ENCODE measurements around the gene NF1.
"Not testable (repeated sequence)": the region's sequence is repeated elsewhere in the genome, so short reads cannot be mapped to it uniquely, and the experiment has no call there.

Gene NF1

GRCh38 chr17:31094600-31095235 lies at the start of gene NF1:
TSS of gene NF1 (plus strand) at chr17:31094977. CDS start at chr17:31095310, 333 bp downstream.
- DNase-seq, result peak; percentile 96

GRCh38 chr17:31046856-31047425 lies 47.8 kb upstream of the NF1 start:
- not testable (repeated sequence) for DNase-seq

- DNase-seq, result no peak
These were observed 46.6 kb upstream of the NF1 start for GRCh38 chr17:31048142-31048541.

GRCh38 chr17:31048780-31049179 lies 46.0 kb upstream of the NF1 start:
- DNase-seq, result no peak

- DNase-seq, result no peak
These were observed 43.8 kb upstream of the NF1 start for GRCh38 chr17:31050948-31051347.

- DNase-seq, result peak; percentile 15
These were observed 43.3 kb upstream of the NF1 start for GRCh38 chr17:31051506-31051905.

- DNase-seq, result peak; percentile 97
These were observed 42.4 kb upstream of the NF1 start for GRCh38 chr17:31052187-31052889.

- no peak for DNase-seq
These were observed 41.7 kb upstream of the NF1 start for GRCh38 chr17:31053071-31053470.

GRCh38 chr17:31054761-31055160 lies 40.0 kb upstream of the NF1 start:
- no peak for DNase-seq

GRCh38 chr17:31058976-31059375 lies 35.8 kb upstream of the NF1 start:
- DNase-seq, result no peak

- DNase-seq, result no peak
These were observed 33.8 kb upstream of the NF1 start for GRCh38 chr17:31060791-31061550.

- DNase-seq, result no peak
These were observed 33.1 kb upstream of the NF1 start for GRCh38 chr17:31061678-31062077.

- DNase-seq, result no peak
These were observed 32.4 kb upstream of the NF1 start for GRCh38 chr17:31062346-31062745.

GRCh38 chr17:31064707-31065106 lies 30.1 kb upstream of the NF1 start:
- no peak for DNase-seq

GRCh38 chr17:31067691-31068184 lies 27.0 kb upstream of the NF1 start:
- DNase-seq, result peak; percentile 91

- DNase-seq, result peak; percentile 49
These were observed 26.5 kb upstream of the NF1 start for GRCh38 chr17:31068291-31068690.

GRCh38 chr17:31072186-31072585 lies 22.6 kb upstream of the NF1 start:
- DNase-seq, result peak; percentile 68

GRCh38 chr17:31073411-31073810 lies 21.4 kb upstream of the NF1 start:
- no peak for DNase-seq

- DNase-seq, result peak; percentile 86
These were observed 19.8 kb upstream of the NF1 start for GRCh38 chr17:31074772-31075555.

GRCh38 chr17:31078290-31078689 lies 16.5 kb upstream of the NF1 start:
- no peak for DNase-seq

- no peak for DNase-seq
These were observed 15.0 kb upstream of the NF1 start for GRCh38 chr17:31079731-31080130.

- peak; percentile 65 for DNase-seq
These were observed 9.2 kb upstream of the NF1 start for GRCh38 chr17:31085563-31085962.

GRCh38 chr17:31089471-31089870 lies 5.3 kb upstream of the NF1 start:
- no peak for DNase-seq
